ENCODE results near the gene SCGB1A1.

Gene SCGB1A1

DNA sequence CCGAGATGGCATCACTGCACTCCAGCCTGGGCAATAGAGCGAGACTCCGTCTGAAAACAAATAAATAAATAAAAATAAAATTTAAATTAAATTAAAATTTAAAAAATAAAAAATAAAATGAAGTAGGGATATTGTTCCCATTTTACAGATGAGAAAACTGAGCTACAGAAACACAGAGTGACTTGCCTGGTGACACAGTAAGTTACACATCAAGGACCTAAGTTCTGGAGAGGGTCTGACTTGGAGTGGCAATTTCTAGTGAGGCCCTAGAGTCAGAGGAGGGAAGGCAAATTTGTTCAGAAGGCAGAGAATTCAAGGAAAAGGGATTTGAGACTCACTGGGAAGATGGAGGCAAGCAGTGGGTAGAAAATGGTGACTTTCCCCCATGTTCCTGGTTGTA is 2.0 kb downstream of the SCGB1A1 start:
- DNase-seq (ENCODE audit: low read depth in 1 of 2, low spot score in 1 of 2): no peak

DNA sequence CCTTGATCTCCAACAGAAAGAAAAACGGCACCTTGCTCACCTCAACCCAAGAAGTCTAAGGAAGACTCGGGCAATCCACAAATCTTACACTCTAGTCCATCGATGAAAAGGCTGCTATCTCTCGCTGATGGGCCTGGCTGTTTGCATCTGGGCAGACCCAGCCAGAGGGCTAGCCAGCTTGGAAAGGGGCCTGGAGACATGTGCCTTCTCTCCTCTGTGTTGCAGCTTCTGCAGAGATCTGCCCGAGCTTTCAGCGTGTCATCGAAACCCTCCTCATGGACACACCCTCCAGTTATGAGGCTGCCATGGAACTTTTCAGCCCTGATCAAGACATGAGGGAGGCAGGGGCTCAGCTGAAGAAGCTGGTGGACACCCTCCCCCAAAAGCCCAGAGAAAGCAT is 3.2 kb downstream of the SCGB1A1 start:
- DNase-seq (ENCODE audit: low read depth in 1 of 2, low spot score in 1 of 2): no peak

DNA sequence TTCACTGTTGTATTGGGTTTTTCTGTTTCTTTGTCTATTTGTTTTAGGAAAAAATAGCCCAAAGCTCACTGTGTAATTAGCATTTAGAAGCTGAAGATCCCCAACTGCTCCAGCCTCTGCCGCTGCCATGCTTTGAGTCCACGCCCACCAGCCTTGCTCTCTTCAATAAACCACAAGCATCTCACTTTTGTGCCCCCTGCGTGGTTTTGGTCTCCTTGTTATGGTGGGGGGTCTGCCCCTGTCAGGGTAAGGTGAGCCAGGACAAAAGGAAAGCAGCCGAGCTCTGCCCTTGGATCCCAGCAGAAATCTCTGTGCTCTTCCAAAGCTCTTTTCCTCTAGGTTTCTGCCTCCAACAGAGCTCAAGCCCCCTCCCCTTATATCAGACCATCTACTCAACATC is 4.2 kb downstream of the SCGB1A1 start:
- DNase-seq (ENCODE audit: low read depth in 1 of 2, low spot score in 1 of 2): no peak

DNA sequence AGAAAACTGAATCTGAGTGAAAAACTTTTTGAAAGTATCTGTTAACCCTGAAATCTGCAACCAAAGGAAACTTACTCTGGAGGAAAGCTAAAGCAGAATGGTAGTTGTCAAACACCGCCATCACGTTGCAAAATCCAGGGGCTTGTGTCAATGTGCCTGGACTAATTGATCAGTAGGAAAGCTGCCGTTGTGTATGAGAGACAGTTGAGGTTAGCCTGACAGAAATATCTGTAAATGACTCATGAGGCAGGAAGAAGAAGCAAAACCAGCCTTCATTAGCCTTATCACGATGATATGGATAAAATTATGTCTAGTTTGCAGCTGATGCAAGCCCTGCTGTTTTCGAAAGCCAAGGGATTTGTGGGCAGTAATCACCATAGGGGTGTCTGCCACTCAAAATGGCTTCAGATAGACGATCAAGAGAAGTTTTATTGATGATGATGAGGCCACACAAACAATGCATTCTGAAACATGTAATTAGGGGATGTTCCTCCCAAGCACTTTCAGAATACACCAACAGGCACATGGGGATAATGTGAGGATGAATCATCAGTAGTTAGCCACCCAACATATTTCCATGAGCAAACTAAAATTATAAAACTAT is 8.9 kb downstream of the SCGB1A1 start:
- DNase-seq (ENCODE audit: low read depth in 1 of 2, low spot score in 1 of 2): no peak

DNA sequence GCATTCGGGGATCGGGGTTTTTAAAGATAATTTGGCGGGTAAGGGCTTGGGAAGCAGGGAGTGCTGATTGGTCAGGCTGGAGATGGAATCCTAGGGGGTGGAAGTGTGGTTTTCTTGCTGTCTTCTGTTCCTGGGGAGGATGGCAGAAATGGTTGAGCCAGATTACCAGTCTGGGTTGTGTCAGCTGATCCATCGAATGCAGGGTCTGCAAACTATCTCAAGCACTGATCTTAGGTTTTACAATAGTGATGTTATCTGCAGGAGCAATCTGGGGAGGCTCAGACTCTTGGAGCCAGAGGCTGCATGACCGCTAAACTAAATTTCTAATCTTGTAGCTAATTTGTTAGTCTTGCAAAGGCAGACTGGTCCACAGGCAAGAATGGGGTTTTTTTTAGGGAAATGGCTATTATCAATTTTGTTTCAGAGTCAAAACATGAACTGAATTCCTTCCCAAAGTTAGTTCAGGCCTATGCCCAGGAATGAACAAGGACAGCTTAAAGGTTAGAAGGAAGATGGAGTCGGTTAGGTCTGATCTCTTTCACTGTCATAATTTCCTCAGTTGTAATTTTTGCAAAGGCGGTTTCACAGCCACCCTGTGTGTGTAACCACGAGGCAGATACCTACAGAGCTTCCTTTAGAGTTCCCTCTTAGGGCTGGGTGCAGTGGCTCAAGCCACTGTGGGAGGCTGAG is 10.2 kb downstream of the SCGB1A1 start:
- no peak for DNase-seq (ENCODE audit: low read depth in 1 of 2, low spot score in 1 of 2)

DNA sequence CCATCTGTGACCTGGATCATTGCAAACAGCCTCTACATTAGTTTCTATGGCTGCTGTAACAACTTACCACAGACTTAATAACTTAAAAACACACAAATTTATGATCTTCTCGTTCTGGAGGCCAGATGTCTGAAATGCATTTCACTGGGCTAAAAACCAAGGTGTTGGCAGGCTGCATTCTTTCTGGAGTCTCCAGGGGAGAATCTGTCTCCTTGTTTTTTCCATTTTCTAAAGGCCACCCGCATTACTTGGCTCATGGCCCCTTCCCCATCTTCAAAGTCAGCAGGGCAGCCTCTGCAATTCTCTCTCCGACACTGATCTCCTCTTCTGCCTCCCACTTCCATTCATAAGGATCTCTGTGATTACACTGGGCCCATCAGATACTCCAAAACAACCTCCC is 11.6 kb downstream of the SCGB1A1 start:
- no peak for DNase-seq (ENCODE audit: low read depth in 1 of 2, low spot score in 1 of 2)

DNA sequence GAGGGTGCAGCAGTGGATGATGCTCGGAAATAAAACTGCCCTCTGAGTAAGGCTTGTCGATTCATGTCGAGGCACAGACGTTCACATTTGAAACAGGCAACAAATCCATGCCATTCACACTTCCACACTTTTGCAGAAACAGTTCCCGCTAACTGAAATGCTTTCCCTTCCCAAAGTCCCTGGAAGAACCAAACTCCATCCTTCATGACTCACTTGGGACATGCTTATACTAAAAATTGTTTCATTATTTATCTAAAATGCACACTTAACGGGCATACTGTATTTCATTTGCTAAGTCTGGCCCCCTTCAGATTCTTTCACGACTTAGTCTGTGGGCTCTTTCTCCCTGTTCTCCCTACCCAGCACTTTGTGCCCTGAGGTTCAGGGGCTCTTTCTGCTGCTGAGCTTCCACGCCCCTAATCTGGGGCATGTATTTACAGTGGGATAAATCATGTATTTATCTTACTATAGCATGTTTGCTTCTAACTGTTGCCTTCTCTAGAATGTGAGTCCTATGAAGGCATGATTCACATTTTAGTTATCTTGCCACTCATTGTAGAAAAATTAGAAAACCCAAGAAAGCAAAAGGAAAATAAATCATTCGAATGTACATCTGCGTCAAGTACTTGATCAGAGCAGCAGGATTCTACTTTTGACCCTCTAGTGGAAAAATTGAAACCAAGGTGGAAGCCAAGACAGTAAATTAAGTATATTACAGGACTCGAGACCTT is 12.5 kb downstream of the SCGB1A1 start:
- DNase-seq (ENCODE audit: low read depth in 1 of 2, low spot score in 1 of 2): no peak

DNA sequence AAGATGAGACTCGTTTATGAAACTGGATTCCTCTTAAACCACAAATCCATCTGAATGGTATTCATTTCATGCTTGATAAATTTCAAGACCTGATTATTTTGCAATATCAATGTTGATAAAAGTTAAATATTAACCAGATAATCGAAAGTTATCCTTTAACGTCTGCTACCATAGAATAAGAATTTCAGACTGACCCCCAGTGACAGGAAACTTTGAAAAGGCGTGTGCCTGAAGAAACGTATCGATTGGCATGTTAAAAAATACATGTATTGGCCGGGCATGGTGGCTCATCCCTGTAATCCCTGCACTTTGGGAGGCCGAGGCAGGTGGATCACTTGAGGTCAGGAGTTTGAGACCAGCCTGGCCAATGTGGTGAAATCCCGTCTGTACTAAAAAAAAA is 13.9 kb downstream of the SCGB1A1 start:
- DNase-seq (ENCODE audit: low read depth in 1 of 2, low spot score in 1 of 2): no peak

DNA sequence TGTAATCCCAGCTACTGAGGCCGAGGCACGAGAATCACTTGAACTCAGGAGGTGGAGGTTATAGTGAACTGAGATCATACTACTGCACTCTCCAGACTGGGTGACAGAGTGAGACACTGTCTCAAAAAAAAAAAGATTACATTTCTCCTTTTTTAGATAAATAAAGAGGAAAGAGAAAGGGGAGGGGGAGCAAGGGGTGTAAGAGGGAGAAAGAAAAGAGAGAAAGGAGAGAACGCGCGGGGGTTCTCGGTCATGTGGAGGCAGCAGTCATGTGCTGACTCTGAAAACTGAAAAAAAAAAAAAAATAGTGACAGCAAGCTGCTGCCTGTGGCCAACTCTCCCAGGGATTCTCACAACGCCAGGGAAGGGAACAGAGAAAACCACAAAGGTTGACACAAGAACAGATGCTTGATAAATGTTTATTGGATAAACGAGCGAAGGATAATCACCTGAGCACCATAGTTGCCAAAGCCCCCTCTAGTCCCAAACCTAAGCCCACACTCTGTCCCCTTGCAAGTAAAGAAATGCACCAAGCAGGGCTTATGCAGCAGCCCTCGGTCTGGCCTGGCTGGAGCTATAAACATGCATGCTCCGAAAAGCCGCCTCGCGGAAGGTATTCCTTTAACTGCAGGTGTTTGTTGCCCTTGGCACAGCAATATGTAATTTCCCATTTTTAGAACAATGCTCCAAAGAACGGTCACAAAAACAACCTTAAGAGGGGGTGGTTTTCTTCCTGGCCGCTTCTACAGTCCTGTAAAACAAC is 14.5 kb downstream of the SCGB1A1 start:
- DNase-seq (ENCODE audit: low read depth in 1 of 2, low spot score in 1 of 2): no peak

DNA sequence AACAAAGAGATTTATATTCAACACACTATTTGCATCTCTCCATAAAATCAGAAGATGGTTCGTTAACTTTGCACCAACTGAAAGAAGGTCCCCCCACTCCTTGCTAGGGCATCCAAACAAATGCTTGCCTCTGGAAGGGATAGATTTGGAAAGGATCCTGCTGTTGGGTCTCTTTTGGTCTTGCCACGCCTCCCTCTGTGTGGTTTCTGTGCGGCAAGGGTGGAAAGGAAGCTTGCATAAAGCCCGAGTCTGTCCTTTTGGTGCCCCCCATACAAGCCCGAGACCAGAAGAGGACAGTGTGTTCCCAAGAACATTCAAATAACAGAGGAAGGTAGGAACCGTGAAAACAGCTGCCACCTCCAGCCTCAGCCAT is 15.1 kb downstream of the SCGB1A1 start:
- DNase-seq (ENCODE audit: low read depth in 1 of 2, low spot score in 1 of 2): no peak

DNA sequence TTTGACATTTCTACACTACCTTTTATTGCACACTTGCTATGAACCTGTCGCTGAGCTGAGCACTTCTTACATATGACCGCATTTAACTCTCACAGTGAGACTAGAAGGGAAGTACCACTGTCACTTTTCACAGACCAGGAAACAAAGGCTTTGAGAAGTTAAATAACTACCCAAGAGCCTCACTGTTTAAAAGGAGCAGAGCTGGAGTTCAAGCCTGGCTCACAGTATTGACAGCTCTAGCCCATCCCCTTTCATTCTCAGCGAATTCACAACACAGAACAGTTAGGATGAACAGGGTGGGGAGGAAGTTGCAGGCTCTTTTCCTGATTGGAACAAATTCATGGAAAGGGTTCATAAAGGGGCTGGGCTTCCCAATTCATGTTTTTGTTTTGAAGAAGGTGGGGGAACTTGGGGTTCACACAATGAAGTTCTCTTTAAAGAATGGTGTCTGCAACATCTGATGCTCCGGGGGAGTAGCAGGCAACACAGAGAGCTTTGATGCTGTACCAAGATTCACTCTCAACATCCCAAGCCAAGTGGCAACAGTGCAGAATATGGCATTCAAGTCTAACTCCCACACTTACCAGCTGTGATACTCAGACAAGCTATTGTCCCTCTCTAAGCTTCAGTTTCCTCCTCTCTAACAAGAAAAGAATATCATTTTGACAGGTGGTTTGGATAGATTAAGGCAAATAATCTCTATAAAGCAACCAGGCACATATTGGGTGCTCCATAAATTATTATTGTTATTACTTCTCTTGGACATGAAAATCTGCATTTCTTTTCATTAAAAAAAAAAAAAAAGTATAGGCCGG is 17.2 kb downstream of the SCGB1A1 start:
- DNase-seq (ENCODE audit: low read depth in 1 of 2, low spot score in 1 of 2): no peak

DNA sequence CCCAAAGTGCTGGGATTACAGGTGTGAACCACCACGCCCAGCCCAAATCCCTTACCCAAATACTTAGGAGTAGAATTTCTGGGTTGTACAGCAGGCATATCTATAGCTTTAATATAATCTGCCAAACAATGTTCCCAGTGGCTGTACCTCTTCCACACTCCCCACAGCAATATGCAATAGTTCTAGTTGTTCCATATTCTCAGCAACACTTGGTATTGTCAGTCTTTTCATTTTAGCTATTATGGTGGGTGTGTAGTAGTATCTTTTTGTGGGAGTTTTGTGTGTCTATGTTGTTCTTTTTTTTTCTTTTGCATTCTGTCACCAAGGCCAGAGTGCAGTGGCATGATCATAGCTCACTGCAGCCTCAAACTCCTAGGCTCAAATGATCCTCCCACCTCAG is 18.8 kb downstream of the SCGB1A1 start:
- no peak for DNase-seq (ENCODE audit: low read depth in 1 of 2, low spot score in 1 of 2)

DNA sequence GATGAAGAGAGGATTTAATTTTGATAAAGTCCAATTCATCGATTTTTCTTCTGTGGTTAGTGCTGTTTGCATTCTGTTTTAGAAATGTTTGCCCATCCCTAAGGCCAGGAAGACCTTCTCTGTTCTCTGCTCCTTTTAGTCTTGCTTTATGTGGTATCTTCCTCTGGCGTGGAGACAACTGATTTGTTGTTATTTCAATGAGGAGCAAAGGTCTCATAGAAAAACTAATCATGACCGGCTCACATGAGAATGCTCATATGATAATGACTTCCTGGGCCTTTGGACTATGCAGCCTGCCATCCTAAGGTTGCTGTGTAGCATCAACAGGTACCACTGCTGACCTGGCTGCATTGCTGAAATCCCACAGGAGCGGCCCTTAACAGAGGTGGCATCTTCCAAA is 19.8 kb downstream of the SCGB1A1 start:
- DNase-seq (ENCODE audit: low read depth in 1 of 2, low spot score in 1 of 2): no peak

DNA sequence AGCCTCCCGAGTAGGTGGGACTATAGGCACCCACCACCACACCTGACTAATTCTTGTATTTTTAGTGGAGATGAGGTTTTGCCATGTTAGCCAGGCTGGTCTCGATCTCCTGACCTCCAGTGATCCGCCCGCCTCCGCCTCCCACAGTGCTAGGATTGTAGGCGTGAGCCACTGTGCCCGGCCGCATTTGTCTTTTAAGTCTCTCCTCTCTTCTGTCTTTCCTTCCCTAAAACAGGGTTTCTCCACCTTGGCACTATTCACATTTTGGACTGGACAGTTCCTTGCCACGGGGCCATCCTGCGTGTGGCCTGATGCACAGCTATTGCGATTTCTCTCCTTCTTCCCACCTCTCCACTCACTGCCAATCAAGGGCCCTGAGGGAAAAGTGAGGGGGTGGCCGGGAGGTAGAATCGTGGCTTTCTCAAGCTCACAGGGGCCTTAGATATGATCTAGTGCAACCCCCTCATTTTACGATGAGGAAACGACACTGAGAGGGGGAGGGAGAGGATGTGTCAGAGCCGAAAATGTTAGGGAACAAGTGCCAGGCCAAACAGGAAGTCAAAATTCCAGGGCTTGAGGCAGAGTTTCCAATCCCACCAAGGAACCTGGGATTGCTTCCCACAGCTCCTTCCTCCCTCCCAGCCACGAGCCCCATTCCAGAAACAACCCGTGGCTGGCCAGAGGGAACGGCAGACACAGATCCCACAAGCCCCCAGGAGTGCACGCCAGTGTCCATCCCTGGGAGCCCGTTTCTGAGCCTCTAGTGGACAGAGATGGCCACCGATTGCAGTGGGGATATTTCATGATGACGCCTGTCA is 21.2 kb downstream of the SCGB1A1 start:
- no peak for DNase-seq (ENCODE audit: low read depth in 1 of 2, low spot score in 1 of 2)

DNA sequence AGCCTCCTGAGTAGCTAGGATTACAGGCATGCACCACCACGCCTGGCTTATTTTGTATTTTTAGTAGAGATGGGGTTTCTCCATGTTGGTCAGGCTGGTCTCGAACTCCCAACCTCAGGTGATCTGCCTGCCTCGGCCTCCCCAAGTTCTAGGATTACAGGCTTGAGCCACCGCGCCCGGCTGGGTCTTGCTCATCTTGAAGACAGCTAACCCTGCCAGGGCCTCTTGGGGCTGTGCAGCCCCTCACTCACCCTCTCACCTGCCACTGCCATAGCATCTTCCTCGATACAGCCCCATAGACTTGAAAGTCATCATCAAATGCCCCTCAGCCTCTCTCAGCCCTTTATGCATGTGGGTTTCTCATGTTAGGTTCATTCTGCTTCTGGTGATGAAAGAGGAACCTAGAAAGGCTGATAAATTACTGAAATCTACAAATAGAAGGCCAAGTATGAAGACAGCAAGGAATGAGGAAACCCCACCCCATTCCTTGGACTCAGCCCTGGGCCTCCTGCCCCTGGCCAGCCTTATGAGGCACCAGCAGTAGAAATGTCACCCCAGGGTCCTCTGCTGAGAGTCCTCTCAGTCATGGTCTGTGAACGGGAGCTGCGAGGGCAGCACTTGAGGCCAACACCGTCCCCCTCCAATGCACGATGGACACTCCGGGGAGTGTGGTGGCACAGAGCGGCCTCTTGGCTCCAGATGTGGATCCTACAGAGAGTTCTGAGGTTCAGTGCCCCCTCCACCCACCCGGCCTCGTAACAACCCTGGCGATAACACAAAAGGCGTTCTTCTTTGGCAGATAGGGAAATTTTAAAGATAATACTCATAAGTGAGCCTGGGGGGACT is 24.8 kb downstream of the SCGB1A1 start:
- no peak for DNase-seq (ENCODE audit: low read depth in 1 of 2, low spot score in 1 of 2)

DNA sequence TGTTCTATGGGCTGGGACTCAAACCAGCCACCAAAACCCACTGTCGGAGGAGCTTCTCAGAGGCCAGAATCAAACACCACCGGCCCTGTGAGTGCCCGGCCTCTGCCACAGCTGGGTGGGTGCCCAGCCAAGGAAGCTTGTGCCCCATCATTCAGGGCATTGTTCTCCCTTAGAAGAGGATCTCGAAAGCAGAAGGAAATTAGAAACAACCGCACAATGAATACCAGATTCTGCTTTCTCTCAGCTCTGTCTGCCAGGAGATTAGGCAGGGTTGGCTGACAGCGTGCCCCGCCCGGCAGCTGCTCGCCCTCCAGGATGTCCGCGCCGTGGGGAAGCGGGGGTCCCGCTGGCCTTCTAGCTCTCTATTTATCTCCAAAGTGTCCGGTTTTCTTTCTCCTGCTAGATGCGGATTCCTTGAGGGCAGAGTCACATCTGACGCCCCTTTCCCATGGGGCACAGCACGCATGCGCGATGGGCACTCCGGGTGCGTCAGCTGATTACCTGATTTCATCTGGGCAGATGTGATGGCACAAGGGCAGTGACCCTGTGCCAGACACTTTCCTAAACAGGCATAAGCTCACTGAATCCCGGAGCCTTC is 25.5 kb downstream of the SCGB1A1 start:
- DNase-seq (ENCODE audit: low read depth in 1 of 2, low spot score in 1 of 2): peak in 1 of 2 donors; percentile 21

DNA sequence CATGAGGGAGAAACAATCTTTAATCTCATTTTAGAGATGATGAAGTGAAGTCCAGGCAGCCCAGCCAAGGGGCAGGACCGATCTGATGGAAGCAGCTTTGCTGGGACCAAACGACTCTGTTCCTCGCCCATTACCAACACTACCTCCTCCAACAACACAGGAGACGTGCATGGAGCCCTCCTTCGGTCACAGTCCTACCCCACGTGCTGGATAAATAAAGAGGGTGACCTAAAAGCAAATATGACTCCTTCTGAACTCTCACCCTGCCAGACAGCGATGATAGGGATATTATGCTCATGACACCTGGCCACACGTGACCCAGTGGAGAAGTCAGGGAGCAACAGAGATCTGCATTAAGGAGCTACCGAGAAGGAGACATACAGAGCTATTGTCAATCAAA is 26.0 kb downstream of the SCGB1A1 start:
- DNase-seq (ENCODE audit: low read depth in 1 of 2, low spot score in 1 of 2): no peak

DNA sequence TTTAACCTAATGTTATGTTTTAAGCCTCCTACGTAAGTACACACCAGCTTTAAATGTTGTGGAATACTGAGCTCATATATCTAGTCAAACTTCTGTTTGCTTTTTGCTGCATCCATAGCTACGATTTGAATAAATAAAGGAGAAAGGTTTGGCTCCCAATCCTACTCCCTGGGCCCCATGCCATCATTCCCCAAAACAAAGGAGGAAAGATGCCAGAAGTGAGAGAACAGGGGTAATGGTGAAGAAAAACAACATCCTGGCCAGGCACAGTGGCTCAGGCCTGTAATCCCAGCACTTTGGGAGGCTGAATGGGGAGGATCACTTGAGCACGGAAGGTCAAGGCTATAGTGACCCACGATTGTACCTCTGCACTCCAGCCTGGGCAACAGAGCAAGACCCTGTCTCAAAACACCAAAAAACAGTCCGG is 26.5 kb downstream of the SCGB1A1 start:
- DNase-seq (ENCODE audit: low read depth in 1 of 2, low spot score in 1 of 2): no peak

DNA sequence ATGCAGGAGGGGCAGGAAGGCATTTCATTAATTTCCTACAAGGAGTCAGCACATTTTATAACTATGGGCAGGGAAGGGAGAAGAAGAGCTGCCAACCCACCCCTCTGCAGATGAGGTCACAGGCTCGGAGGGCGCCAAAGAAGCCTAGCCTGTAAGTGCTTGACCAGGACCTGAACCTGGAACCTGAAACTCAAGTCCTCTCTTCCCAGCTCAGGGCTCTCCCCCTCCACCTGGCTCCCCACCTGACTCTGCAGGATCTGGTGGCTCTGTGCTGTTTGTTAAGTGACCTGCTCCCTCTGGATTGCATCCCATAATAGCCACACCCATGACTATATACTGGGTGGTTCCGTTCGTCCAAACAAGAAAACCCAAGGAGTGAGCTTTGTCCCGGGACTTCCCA is 27.3 kb downstream of the SCGB1A1 start:
- no peak for DNase-seq (ENCODE audit: low read depth in 1 of 2, low spot score in 1 of 2)

Measured in activated CD4-positive, alpha-beta T cell treated with anti-CD3 and anti-CD28 coated beads, Interleukin-2, amount 50 U/mL, for 24 hours (primary cell).